H9 (cell line): ENCODE data around the gene PHF20. TPM values are rescaled to one million over a fixed set of nuclear protein-coding genes. Genes with fewer than 3 reads are reported as not detected.

Experiments
- DNase-seq: peaks from one replicate; pipeline ENCODE4 v3.0.0-alpha.2; 2017
- H2AFZ ChIP-seq: one replicate; pipeline ENCODE4 v1.6.1; 2013; ENCODE audit warnings: mild to moderate bottlenecking, low read length, control low read depth, moderate library complexity
- H2AK5ac ChIP-seq: 2 replicates; pipeline ENCODE4 v1.6.1; 2013; ENCODE audit warnings: low read length, control low read depth, mixed read lengths; ENCODE audit not compliant: insufficient read length
- H2BK120ac ChIP-seq: one replicate; pipeline ENCODE4 v1.6.1; 2013; ENCODE audit warnings: low read depth, mild to moderate bottlenecking, low read length, control low read depth, inconsistent platforms; ENCODE audit not compliant: poor library complexity, severe bottlenecking
- H2BK12ac ChIP-seq: 2 replicates; pipeline ENCODE4 v1.6.1; 2013; ENCODE audit warnings: low read length, control low read depth, mixed read lengths, low read depth; ENCODE audit not compliant: insufficient read length
- H2BK15ac ChIP-seq: 2 replicates; pipeline ENCODE4 v1.6.1; 2013; ENCODE audit warnings: low read depth, low read length, control low read depth
- H2BK20ac ChIP-seq: one replicate; pipeline ENCODE4 v1.6.1; 2013; ENCODE audit warnings: low read depth, mild to moderate bottlenecking, low read length, control low read depth, inconsistent platforms; ENCODE audit not compliant: poor library complexity, severe bottlenecking
- H2BK5ac ChIP-seq: 2 replicates; pipeline ENCODE4 v1.6.1; 2013; ENCODE audit warnings: low read length, control low read depth, mixed read lengths; ENCODE audit not compliant: insufficient read length
- H3K14ac ChIP-seq: 2 replicates; pipeline ENCODE4 v1.6.1; 2013; ENCODE audit warnings: low read length, control low read depth; ENCODE audit not compliant: insufficient read depth
- H3K18ac ChIP-seq: 2 replicates; pipeline ENCODE4 v1.6.1; 2013; ENCODE audit warnings: low read depth, mild to moderate bottlenecking, mixed read lengths, low read length, control low read depth; ENCODE audit not compliant: insufficient read length
- H3K23ac ChIP-seq: 2 replicates; pipeline ENCODE4 v1.6.1; 2013; ENCODE audit warnings: low read length, control low read depth, mixed read lengths, low read depth; ENCODE audit not compliant: insufficient read length
- H3K23me2 ChIP-seq: 2 replicates; pipeline ENCODE4 v1.6.1; 2013; ENCODE audit warnings: low read depth, mild to moderate bottlenecking, mixed read lengths, low read length, control low read depth; ENCODE audit not compliant: insufficient read length, poor library complexity, severe bottlenecking
- H3K27ac ChIP-seq: 2 replicates; pipeline ENCODE4 v1.5.1; 2013; ENCODE audit warnings: low read length, control low read depth, mixed read lengths, low read depth; ENCODE audit not compliant: insufficient read length
- H3K27me3 ChIP-seq: 2 replicates; pipeline ENCODE4 v1.6.1; 2013; ENCODE audit warnings: low read length, control low read depth, inconsistent platforms; ENCODE audit not compliant: insufficient read depth
- H3K4ac ChIP-seq: 2 replicates; pipeline ENCODE4 v1.6.1; 2013; ENCODE audit warnings: low read depth, mild to moderate bottlenecking, control low read depth, inconsistent platforms, low read length, moderate library complexity
- H3K4me1 ChIP-seq: 2 replicates; pipeline ENCODE4 v1.6.1; 2013; ENCODE audit warnings: low read length, control low read depth, inconsistent platforms; ENCODE audit not compliant: insufficient read depth
- H3K4me2 ChIP-seq: 2 replicates; pipeline ENCODE4 v1.6.1; 2013; ENCODE audit warnings: low read length, control low read depth, mixed read lengths; ENCODE audit not compliant: insufficient read length, insufficient read depth
- H3K56ac ChIP-seq: 2 replicates; pipeline ENCODE4 v1.6.1; 2013; ENCODE audit warnings: low read depth, mild to moderate bottlenecking, mixed read lengths, low read length, control low read depth; ENCODE audit not compliant: insufficient read length
- H3K79me1 ChIP-seq: 2 replicates; pipeline ENCODE4 v1.6.1; 2013; ENCODE audit warnings: low read depth, mild to moderate bottlenecking, moderate library complexity, low read length, control low read depth, inconsistent platforms; ENCODE audit not compliant: insufficient read depth, poor library complexity, severe bottlenecking
- H3K79me2 ChIP-seq: 2 replicates; pipeline ENCODE4 v1.6.1; 2013; ENCODE audit warnings: low read length, control low read depth, inconsistent platforms; ENCODE audit not compliant: insufficient read depth
- H3K9ac ChIP-seq: 2 replicates; pipeline ENCODE4 v1.6.1; 2013; ENCODE audit warnings: low read length, control low read depth, mixed read lengths; ENCODE audit not compliant: insufficient read length; ENCODE audit errors: extremely low read depth
- H3K9me3 ChIP-seq: one replicate; pipeline ENCODE4 v1.6.1; 2013; ENCODE audit warnings: low read depth, low read length, inconsistent platforms; ENCODE audit not compliant: control insufficient read depth
- H3T11ph ChIP-seq: one replicate; pipeline ENCODE4 v1.6.1; 2013; ENCODE audit warnings: mild to moderate bottlenecking, low read length, control low read depth, inconsistent platforms
- H4K20me1 ChIP-seq: one replicate; pipeline ENCODE4 v1.6.1; 2013; ENCODE audit not compliant: control insufficient read depth, insufficient read length, insufficient read depth
- H4K5ac ChIP-seq: 2 replicates; pipeline ENCODE4 v1.6.1; 2013; ENCODE audit warnings: low read depth, mild to moderate bottlenecking, mixed read lengths, low read length, control low read depth; ENCODE audit not compliant: insufficient read length
- H4K8ac ChIP-seq: replicated peaks from 2 replicates; pipeline ENCODE4 v1.6.1; 2013; ENCODE audit warnings: low read length, control low read depth, mixed read lengths, low read depth; ENCODE audit not compliant: insufficient read length
- H4K91ac ChIP-seq: 2 replicates; pipeline ENCODE4 v1.6.1; 2013; ENCODE audit warnings: low read depth, mild to moderate bottlenecking, moderate library complexity, mixed read lengths, low read length, control low read depth; ENCODE audit not compliant: insufficient read length
- H3K27ac Mint-ChIP-seq, 3 experiments: 2 replicates in 2 of 3; 3 replicates in 1 of 3; pipeline ENCODE4 v1.8.0; 2020 to 2021; ENCODE audit warnings: mixed read lengths in 3 of 3, mild to moderate bottlenecking in 1 of 3, moderate library complexity in 1 of 3
- H3K27me3 Mint-ChIP-seq: 2 replicates; pipeline ENCODE4 v1.8.0; 2021; ENCODE audit warnings: low read depth, mild to moderate bottlenecking, moderate library complexity, mixed read lengths
- H3K36me3 Mint-ChIP-seq, 3 experiments: 2 replicates in 2 of 3; 3 replicates in 1 of 3; pipeline ENCODE4 v1.8.0; 2020 to 2021; ENCODE audit warnings: low read depth in 3 of 3, mixed read lengths in 3 of 3; ENCODE audit not compliant: insufficient read depth in 1 of 3
- H3K4me1 Mint-ChIP-seq, 2 experiments: 2 replicates each; pipeline ENCODE4 v1.8.0; 2020; ENCODE audit warnings: mixed read lengths in 2 of 2
- H3K4me3 Mint-ChIP-seq, 2 experiments: 2 replicates in 1 of 2; 3 replicates in 1 of 2; pipeline ENCODE4 v1.8.0; 2020 to 2021; ENCODE audit warnings: mild to moderate bottlenecking in 2 of 2, mixed read lengths in 2 of 2, moderate library complexity in 1 of 2
- H3K9me3 Mint-ChIP-seq, 2 experiments: 2 replicates in 1 of 2; 3 replicates in 1 of 2; pipeline ENCODE4 v1.8.0; 2020; ENCODE audit warnings: mild to moderate bottlenecking in 2 of 2, mixed read lengths in 2 of 2, moderate library complexity in 1 of 2
- CTCF ChIP-seq: fragments of 200-600 bp; sonication (generic); conservative IDR thresholded peaks from 3 replicates; pipeline ENCODE4 v1.8.0; 2021; ENCODE audit warnings: antibody characterized with exemption, mild to moderate bottlenecking
- WGBS: extraction: QIAGEN DNeasy Blood & Tissue Kit; methylation state at CpG from one replicate; pipeline ENCODE4 v1.1.7; 2013; ENCODE audit warnings: missing lambda C conversion rate, low lambda C conversion rate, mixed read lengths; ENCODE audit not compliant: insufficient read length; ENCODE audit errors: extremely low coverage; 5-methylcytosine and 5-hydroxymethylcytosine counted together
- total RNA-seq: library from RNA; stranded (reverse); gene quantifications from 2 replicates; pipeline ENCODE4 v1.2.1, GENCODE V29; 2021

PHF20 gene
- total RNA-seq, 1 experiment from 2014 or later = 50.3 TPM

- Histone ChIP-seq H3K56ac (no peak overlapping the region), H2AK5ac (no peak overlapping the region), H2BK20ac (no peak overlapping the region), H4K8ac (no peak overlapping the region), H3K4me1 (no peaks in the 10 kb centered on the region), H2BK5ac (no peak overlapping the region), H3K79me1 (no peaks in the 10 kb centered on the region), H3K9ac (no peak overlapping the region), H3K23ac (no peak overlapping the region), H3T11ph (no peak overlapping the region), H3K79me2 (no peaks in the 10 kb centered on the region), H3K27ac (no peak overlapping the region), H3K9me3 (no peaks in the 10 kb centered on the region), H2BK15ac (no peak overlapping the region), H2BK12ac (no peak overlapping the region), H3K18ac (no peak overlapping the region), H4K91ac (no peak overlapping the region), H3K4ac (no peak overlapping the region), H2AFZ (no peak overlapping the region), H3K27me3 (no peaks in the 10 kb centered on the region), H4K20me1 (no peaks in the 10 kb centered on the region), H3K23me2 (no peaks in the 10 kb centered on the region), H4K5ac (no peak overlapping the region), H3K4me2 (no peak overlapping the region), H3K14ac (no peak overlapping the region), H2BK120ac (no peak overlapping the region)
- Mint-ChIP-seq H3K36me3 (peaks cover 3 to 28% (median 22%) of the 10 kb centered on the region in 3 experiments; a peak in 6 of 7 replicates), H3K4me1 (peaks cover 7% of the 10 kb centered on the region in 2 experiments), H3K9me3 (no peaks in the 10 kb centered on the region), H3K27ac (peak overlapping the region in 2 of 3 experiments; percentile 10 to 83; a peak in 3 of 7 replicates), H3K27me3 (no peaks in the 10 kb centered on the region), H3K4me3 (no peak overlapping the region)
- WGBS = no CpG with 5 or more reads among the region's 5 CpGs
- no peak for DNase-seq
- TF ChIP-seq CTCF = no peak
These were observed 99.5 kb downstream of the PHF20 start for GRCh38 chr20:35871259-35871771.
